SK-MEL-5 (cell line): ENCODE results near the gene CSF3R. TPM values are rescaled to one million over a fixed set of nuclear protein-coding genes. Genes with fewer than 3 reads are reported as not detected.

Experiments used
- small RNA-seq, 2 experiments: library from RNA; depleted of rRNA; stranded (forward); fragments of <200 nt; gene quantifications; one replicate each; pipeline ENCODE3, GENCODE V24; 2014
- total RNA-seq: library from RNA; depleted of rRNA; stranded (reverse); fragments of >200 nt; shearing (Covaris generic); gene quantifications from 2 replicates; pipeline ENCODE4 v1.2.3, GENCODE V29; 2014; rRNA removed

Gene CSF3R
- total RNA-seq, 1 experiment from 2014 or later, result not detected

Small RNA genes within 50 kb of the gene (small RNA-seq; reads per million reads assigned to genes)
- gene SNORA63C, result 0 to 0.04 reads per million in 2 experiments

Other genes with a start within 250 kb of the CSF3R start
- gene SH3D21, start 176.5 kb downstream of the CSF3R start, total RNA-seq, result 0.11 and 0.98 TPM in 2 replicates
- 2.8 and 5.2 TPM in 2 replicates for gene EVA1B, start 159.3 kb downstream of the CSF3R start, total RNA-seq
- gene STK40, start 97.0 kb downstream of the CSF3R start, total RNA-seq, result 14.5 and 14.6 TPM in 2 replicates
- gene LSM10, start 85.0 kb downstream of the CSF3R start, total RNA-seq, result 5.3 and 6.3 TPM in 2 replicates
- gene OSCP1, start 32.5 kb downstream of the CSF3R start, total RNA-seq, result 3.2 and 5.2 TPM in 2 replicates
- gene MRPS15, start 18.5 kb downstream of the CSF3R start, total RNA-seq, result 99.6 and 113 TPM in 2 replicates